ENCODE data around the gene ASB4.

DNA sequence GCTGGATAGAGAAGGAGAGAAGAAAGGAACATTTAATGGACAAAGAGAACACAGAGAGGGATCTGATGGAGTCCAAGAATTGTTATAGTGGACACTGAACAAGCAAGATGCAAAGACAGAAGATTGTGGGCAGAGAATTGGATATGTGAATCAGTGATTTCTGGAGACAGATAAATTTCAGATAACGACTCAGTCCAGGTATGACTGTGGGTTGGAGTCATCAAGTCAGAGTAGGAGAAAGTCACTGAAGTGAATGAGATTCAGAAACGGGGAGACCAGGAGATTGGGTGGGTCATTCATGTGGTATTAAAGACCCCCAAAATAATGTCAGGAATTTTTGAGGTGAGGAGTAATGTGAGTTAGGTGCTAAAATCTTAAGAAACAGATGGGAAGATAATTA, 23.0 kb downstream of the ASB4 start:
- TF ChIP-seq POLR2AphosphoS5 (IDR thresholded peaks at IDR 0.05) = no peak
- TF ChIP-seq CTCF (IDR thresholded peaks at IDR 0.05) = no peak

All from gastroesophageal sphincter (tissue), 3 donors.